HG03159 (cell line): ENCODE data around the gene WDR75.

Source experiments
- ATAC-seq: cut with Tn5 transposase; IDR thresholded peaks from one replicate; pipeline ENCODE4 v1.9.1; 2021; ENCODE audit warnings: mild to moderate bottlenecking, moderate library complexity; ENCODE audit not compliant: unreplicated experiment

The WDR75 gene

GRCh38 chr2:189492451-189492850 lies 51.2 kb downstream of the WDR75 start:
- no peak for ATAC-seq

DNA sequence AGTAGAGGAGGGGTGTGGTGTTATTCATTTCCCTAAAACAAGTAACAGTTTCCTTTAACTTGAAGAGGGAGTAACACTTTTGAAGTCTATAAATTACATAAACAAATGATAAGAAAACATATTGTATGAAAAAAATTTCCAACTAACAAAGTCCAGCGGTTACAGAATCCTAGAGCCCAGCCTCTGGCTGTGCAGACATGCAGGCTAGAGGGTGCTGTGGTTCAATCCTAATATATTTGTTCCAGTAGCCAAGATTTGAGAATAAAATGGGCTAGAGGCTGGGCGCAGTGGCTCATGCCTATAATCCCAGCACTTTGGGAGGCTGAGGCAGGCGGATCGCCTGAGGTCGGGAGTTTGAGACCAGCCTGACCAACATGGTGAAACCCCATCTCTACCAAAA lies 56.9 kb downstream of the WDR75 start:
- no peak for ATAC-seq

DNA sequence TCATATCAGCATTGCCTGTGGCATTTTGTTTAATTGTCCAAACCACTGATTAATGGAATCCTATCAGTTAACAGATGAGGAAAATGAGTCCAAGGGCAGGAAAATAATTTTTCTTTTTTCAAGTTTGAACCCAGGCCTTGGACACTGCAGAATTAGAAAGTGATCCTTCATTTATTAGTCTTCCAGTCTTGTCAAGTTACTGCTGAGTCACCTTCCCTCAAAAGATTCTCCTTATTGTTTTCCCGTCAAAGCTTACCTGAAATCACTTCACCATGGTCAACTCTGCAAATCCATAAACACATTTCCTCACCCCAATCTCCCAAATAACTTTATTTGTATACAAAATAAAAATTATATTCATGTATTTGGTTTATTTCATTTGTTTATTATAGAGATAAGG lies 57.9 kb downstream of the WDR75 start:
- no peak for ATAC-seq

DNA sequence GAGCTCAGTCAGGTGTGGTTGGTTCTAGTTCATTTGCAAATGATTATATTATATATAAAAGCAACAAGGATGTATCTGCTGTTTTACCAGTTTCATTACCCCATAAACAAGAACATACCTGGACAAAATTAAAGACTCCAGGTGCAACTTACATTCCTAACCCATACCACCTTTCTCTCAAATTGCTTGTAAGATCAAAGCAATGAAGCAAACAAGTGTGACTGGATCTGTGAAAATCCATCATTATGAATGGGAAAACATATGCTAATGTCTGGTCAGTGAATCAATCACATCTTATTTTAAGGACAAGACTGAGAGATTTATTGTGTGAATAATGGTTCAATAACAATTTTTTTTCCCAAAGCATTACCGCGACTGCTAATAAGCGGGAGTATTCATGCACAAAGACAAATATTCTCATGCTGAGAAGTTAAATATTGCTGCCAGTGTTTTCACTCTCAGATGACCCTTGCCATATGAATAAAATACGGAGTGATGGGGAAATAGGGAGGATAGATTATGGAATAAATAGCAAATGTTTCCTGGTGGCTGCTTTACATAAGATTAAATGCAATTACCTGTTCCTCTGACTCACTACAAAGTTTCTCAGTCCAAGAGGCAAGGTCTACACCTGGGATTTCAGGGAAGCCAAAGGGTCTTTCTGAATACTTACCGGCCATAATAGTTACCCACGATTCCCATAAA lies 59.3 kb downstream of the WDR75 start:
- no peak for ATAC-seq

- ATAC-seq, result no peak
Observed at GRCh38 chr2:189501487-189501886, 60.2 kb downstream of the WDR75 start.

DNA sequence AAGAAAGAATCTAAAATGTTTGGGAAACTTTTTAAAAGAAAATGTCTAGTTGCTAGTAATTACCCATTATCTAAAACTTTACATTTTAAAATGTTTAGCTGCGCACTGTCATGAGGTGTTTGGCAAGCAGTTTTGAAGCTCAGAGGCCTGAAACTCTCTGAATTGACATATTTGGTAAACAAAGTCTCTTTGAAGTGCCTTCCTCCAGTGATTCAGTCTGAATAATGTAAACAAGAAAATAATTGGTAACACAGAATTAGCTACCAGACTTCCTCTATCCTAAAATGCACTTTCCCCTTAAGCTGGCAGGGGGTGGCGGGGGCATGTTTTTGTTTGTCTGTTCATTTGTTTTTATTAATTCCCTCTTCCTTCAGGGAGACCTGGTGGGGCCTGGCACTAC lies 61.4 kb downstream of the WDR75 start:
- no peak for ATAC-seq

DNA sequence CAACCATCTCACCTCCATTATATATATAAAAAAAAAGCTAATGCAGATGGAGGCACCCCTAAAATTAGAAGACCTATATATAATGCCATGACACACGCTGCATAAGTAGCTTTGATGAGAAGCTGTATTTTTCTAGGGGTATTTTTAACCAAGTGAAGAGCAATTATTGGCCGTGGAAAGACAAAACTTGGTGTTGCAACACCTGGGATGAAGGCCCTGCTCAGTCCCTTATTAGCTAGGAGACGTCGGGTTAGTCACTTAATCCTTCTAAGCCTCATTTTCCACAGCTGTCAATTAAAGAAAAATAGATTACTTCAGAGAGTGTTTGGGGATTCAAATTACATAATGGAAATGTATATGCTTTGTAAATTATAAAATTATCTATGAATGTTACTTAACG lies 63.0 kb downstream of the WDR75 start:
- no peak for ATAC-seq

DNA sequence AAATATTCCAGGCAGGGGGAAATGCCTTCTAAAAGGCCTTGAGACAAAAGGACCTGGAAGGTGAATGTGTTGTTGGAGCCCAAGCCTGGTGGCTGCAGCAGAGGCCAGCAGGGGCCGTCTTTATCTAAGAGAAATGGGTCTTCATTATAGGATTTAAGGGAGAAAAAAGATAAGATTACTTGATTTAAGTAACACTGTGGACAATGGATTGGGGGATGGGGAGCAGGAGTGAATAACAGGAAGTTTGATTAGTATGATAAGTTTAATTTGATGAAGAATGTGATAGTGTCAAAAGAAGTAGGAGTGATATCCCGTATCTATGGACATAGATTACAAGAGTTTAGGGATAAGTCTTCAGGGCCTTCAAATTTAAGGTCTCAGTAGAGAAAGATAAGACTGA lies 64.2 kb downstream of the WDR75 start:
- no peak for ATAC-seq

DNA sequence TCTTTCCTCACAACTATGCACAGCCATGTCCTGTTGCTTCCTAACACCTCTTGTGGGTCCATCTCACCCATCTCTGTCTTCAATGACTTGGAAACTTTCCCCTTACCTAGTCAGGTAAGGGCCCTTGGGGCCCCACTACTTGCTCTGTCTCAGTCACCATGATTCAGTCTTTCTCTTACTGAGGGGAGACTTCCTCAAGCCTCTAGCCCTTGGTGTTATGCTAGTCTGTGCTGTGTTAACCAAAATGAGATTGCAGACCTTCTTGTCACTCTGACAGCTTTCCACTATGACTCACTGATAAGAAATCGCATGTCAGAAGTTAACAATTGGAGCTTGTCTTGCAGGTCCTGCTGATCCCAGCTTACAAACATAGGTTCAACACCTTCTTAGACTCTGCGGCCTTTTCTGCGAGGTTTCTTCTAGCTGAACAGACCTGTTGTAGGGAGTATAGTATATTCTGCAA lies 65.3 kb downstream of the WDR75 start:
- ATAC-seq, result no peak

- no peak for ATAC-seq
Observed at GRCh38 chr2:189511210-189511959, 70.1 kb downstream of the WDR75 start.

DNA sequence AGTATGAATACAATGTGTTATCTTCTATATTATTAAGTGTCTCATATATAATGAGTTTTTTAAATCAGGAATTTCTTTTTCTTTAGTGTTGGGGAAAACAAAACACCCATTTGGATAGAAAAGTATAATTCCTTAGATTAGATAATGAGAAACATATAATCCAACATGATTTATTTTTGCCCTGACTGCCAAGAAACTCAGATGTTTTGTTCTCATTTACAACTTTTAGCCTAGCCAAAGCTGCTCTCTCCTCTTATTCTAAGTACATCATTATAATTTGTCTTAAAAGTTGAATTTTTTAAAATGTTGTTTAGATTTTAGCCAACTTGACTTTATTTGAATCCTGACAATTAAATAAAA lies 70.7 kb downstream of the WDR75 start:
- no peak for ATAC-seq

DNA sequence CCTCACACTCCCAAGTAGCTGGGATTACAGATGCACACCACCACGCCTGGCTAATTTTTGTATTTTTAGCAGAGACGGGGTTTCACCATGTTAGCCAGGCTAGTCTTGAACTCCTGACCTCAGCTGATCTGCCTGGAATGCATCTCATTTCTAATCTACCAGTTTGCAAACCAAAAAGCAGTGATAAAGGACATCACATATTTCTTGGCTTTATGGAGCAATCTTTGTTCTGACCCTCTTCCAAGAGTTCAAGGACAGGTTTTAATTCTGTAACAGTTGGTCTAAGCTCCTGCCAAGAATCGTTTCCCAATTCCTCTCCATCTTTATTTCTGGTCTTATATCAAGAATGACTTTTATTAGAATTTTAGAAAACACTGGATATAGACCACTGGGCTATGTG lies 71.6 kb downstream of the WDR75 start:
- ATAC-seq, result no peak

DNA sequence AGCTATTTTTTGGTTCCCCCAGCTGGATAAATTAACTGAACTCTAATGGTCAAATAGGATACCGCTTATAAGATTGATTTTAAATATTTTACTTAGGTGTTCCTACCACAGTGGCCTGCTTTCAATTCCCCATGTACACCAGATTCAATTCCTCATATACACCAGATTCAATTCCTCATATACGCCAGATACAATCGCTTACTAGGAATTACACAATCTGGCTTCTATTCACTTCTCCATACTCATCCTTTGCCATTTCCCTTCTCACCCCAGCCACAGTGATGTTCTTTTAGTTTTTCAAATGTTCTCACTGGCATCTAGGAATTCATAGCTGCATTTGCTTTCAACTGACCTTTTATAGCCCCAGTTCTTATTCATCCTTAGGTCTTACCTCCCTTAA lies 72.8 kb downstream of the WDR75 start:
- no peak for ATAC-seq

DNA sequence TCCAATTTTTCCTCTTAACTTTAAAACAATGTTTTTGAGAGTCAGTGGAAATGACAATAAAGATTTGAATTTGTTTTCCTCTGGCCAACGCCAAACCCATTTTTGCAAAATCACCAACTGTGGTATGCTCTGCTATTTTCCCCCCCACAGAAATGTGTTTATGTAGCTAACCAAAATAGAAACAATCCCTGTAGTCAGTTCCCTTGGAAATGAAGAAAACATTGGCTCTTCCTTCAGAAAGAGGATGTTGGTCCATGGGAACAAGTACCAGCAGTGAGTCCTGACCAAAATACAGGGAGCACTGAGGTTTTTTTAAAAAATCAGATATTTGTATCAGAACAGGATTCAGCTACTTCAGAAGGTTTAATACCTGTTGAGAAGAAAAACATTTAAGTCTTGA lies 74.0 kb downstream of the WDR75 start:
- no peak for ATAC-seq

DNA sequence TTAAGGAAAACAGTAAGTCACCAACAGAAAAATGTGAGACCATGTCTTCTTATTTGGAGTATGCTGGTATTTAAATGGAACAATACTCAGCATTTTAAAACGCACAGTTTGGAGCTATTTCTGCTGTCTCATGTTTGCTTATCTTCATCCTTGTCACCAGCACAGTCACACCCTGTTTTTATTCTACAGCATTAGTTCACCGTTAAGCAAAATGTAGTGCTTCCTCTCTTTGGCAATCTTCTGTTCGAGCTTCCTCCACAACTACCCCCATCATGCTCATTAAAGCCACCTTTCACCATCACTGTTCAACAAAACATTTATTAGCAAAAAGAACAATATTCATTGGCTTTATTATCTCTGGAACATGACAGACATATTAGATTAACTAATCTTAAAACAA lies 75.3 kb downstream of the WDR75 start:
- ATAC-seq, result no peak

DNA sequence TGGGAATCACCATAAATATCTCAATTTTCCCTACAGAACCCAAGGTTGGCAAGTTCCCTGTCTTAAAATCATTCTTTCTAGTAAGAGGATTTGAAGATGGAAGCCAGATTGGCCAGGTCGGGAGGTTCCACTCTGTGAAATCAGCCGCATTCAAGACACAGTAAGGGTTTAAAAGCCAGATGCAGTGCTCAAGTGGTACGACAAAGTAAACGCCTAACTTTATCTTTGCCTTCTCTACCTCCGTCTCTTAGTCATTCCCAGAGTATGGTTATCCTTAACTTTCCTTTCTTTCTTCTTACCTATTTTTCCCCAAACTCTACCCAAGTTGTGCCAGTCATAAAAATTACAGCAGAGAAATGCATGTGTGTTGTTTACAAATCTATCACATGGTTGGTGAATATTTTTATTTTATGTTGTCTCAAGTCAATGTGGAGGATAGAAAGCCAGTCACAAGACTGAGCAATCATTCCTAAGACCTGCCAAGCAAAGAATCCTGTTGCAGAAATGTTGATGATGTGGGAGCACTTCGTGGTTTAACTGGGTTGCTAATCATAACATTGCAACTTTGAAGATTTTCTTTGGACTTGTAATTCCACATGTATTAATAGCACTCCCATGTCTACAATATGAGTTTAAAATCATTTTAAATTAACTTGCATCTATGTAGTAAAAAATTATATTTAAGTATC lies 76.7 kb downstream of the WDR75 start:
- ATAC-seq, result no peak

GRCh38 chr2:189519631-189520387 lies 78.5 kb downstream of the WDR75 start:
- no peak for ATAC-seq

DNA sequence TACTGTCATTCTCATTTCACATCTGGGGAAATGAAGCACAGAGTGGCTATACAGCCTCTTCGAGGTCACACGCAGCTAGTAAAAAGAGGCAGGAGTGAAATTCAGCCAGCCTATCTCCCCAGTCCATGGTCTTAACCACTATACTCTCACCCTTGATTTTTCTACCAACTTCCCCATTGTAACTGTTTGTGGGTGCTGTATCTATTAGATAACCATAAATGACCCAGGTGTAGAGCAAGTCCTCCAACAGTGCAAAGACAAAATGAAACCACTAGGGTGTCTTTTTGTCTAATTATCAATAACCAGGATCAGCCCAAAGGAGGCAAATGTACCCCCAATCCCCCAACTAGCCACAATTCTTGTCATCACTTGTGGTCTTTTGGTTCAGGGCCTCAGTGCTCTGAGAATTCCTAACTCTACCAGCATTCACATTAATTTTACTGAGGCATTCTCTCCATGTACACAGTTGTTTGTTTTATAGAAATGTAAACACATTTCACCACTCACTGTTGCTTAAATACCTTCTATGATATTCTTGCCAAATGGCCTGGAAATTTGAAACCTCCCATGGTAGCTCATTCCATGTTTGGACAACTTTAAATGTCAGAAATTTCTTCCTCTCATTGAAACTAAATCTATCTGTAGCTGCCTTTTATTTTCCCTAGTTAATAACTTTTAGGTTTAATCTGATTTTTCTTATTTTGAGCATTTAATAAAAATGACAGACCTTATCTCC lies 80.6 kb downstream of the WDR75 start:
- peak; percentile 67 for ATAC-seq

- ATAC-seq, result no peak
Observed at GRCh38 chr2:189522435-189523151, 81.3 kb downstream of the WDR75 start.

- no peak for ATAC-seq
Observed at GRCh38 chr2:189524746-189525145, 83.5 kb downstream of the WDR75 start.
